GM18858 (cell line): Measurements from ENCODE around the gene ZFAND3.

Experiments used
- ATAC-seq: cut with Tn5 transposase; IDR thresholded peaks from one replicate; pipeline ENCODE4 v1.9.1; 2021; ENCODE audit not compliant: unreplicated experiment

The ZFAND3 gene

GRCh38 chr6:38193481-38194281, 374.2 kb downstream of the ZFAND3 start:
- ATAC-seq, result no peak

- ATAC-seq, result no peak
Measured at GRCh38 chr6:38194282-38194572, 374.7 kb downstream of the ZFAND3 start.

- ATAC-seq, result no peak
Measured at GRCh38 chr6:38194589-38194988, 375.1 kb downstream of the ZFAND3 start.

- ATAC-seq, result no peak
Measured at GRCh38 chr6:38195113-38195635, 375.6 kb downstream of the ZFAND3 start.

GRCh38 chr6:38198219-38198618, 378.7 kb downstream of the ZFAND3 start:
- no peak for ATAC-seq
